SK-N-SH (cell line): Measurements from ENCODE around the gene NEURL2. TPM values are rescaled to one million over a fixed set of nuclear protein-coding genes. Genes with fewer than 3 reads are reported as not detected.

ENCODE experiments used
- CTCF ChIA-PET: fragments of 300-600, 350-600 bp; formaldehyde crosslinking; extraction: SDS; loops from one replicate; lab custom pipeline; 2021; lab: Yijun Ruan, JAX
- POLR2A ChIA-PET: fragments of 350-600 bp; sonication (Branson Sonifier 250); formaldehyde crosslinking; extraction: SDS; loops from one replicate; lab custom pipeline; 2020; ENCODE audit warnings: antibody characterized with exemption, inconsistent platforms; lab: Yijun Ruan, JAX
- DNase-seq: peaks from one replicate; pipeline ENCODE4 v3.0.0; 2012
- H2AFZ ChIP-seq: fragments of 200-600 bp; sonication (generic); 2 replicates; pipeline ENCODE4 v1.8.1; 2016; ENCODE audit warnings: antibody characterized with exemption, mild to moderate bottlenecking, low read depth
- H3F3A ChIP-seq: fragments of 200-600 bp; sonication (generic); replicated peaks from 2 replicates; pipeline ENCODE3; 2016; ENCODE audit warnings: antibody characterized with exemption, mild to moderate bottlenecking; ENCODE audit not compliant: insufficient read depth
- H3K27ac ChIP-seq, 2 experiments: fragments of 200-500 bp in 1 of 2; fragments of 200-600 bp in 1 of 2; sonication (Bioruptor generic) in 1 of 2; sonication (generic), shearing (Covaris generic) in 1 of 2; 2 replicates each; pipeline versions ENCODE4 v1.5.1 to v1.6.1; 2014 to 2016; ENCODE audit warnings: low read depth in 2 of 2, inconsistent platforms in 1 of 2, low read length in 1 of 2, mild to moderate bottlenecking in 1 of 2, mixed read lengths in 1 of 2
- H3K27me3 ChIP-seq: fragments of 200-600 bp; sonication (generic), shearing (Covaris generic); 2 replicates; pipeline ENCODE4 v1.6.1; 2016; ENCODE audit warnings: mixed run types; ENCODE audit not compliant: insufficient read depth
- H3K36me3 ChIP-seq, 2 experiments: fragments of 200-500 bp in 1 of 2; fragments of 200-600 bp in 1 of 2; sonication (Bioruptor generic) in 1 of 2; sonication (generic) in 1 of 2; replicated peaks in 1 of 2; 2 replicates each; pipeline versions ENCODE3 to v1.5.1; 2014 to 2016; ENCODE audit warnings: low read length in 1 of 2, mild to moderate bottlenecking in 1 of 2; ENCODE audit not compliant: insufficient read depth in 2 of 2, control insufficient read depth in 1 of 2
- H3K4me1 ChIP-seq, 2 experiments: fragments of 200-500 bp in 1 of 2; fragments of 200-600 bp in 1 of 2; sonication (Bioruptor generic) in 1 of 2; sonication (generic), shearing (Covaris generic) in 1 of 2; 2 replicates each; pipeline versions ENCODE4 v1.5.1 to v1.6.1; 2014 to 2016; ENCODE audit warnings: low read depth in 1 of 2, low read length in 1 of 2, mixed run types in 1 of 2; ENCODE audit not compliant: insufficient read depth in 2 of 2, control insufficient read depth in 1 of 2
- H3K4me2 ChIP-seq: fragments of 200-600 bp; sonication (generic), shearing (Covaris generic); 2 replicates; pipeline ENCODE4 v1.6.1; 2017; ENCODE audit warnings: mixed run types
- H3K4me3 ChIP-seq, 2 experiments: fragments of 200-500 bp in 1 of 2; fragments of 200-600 bp in 1 of 2; sonication (Bioruptor generic) in 1 of 2; sonication (generic), shearing (Covaris generic) in 1 of 2; 2 replicates each; pipeline versions ENCODE4 v1.5.1 to v1.8.1; 2014 to 2016; ENCODE audit warnings: low read depth in 2 of 2, inconsistent platforms in 1 of 2, low read length in 1 of 2, mild to moderate bottlenecking in 1 of 2, mixed read lengths in 1 of 2, moderate library complexity in 1 of 2
- H3K79me2 ChIP-seq: fragments of 200-600 bp; sonication (generic); 2 replicates; pipeline ENCODE4 v1.8.1; 2017; ENCODE audit warnings: mild to moderate bottlenecking; ENCODE audit not compliant: insufficient read depth
- H3K9ac ChIP-seq: fragments of 200-600 bp; sonication (generic); 2 replicates; pipeline ENCODE4 v1.6.1; 2017; ENCODE audit warnings: mixed run types
- H3K9me2 ChIP-seq: fragments of 200-600 bp; sonication (generic); 2 replicates; pipeline ENCODE4 v1.6.1; 2017; ENCODE audit warnings: mixed run types
- H3K9me3 ChIP-seq: fragments of 200-600 bp; sonication (generic); 2 replicates; pipeline ENCODE4 v1.6.1; 2017; ENCODE audit warnings: mixed run types, mild to moderate bottlenecking, moderate library complexity
- H4K20me1 ChIP-seq: fragments of 200-600 bp; sonication (generic); 2 replicates; pipeline ENCODE4 v1.6.1; 2017; ENCODE audit warnings: mild to moderate bottlenecking, mixed run types; ENCODE audit not compliant: insufficient read depth
- CHD2 ChIP-seq: fragments of 150-350 bp; IDR thresholded peaks from 2 replicates; pipeline ENCODE4 v1.6.1; 2018; ENCODE audit warnings: low read length; ENCODE audit not compliant: partially characterized antibody
- ELF1 ChIP-seq: IDR thresholded peaks from 2 replicates; pipeline ENCODE4 v1.4.0; 2012
- EP300 ChIP-seq, 2 experiments: IDR thresholded peaks; 2 replicates each; pipeline versions ENCODE4 v1.4.0 to v1.6.1; 2012; ENCODE audit warnings: borderline replicate concordance in 1 of 2, low read depth in 1 of 2, low read length in 1 of 2
- EZH2phosphoT487 ChIP-seq: fragments of 200-600 bp; sonication (generic); IDR thresholded peaks from 2 replicates; pipeline ENCODE4 v1.6.1; 2017; ENCODE audit warnings: low read depth, mixed run types, mild to moderate bottlenecking, antibody characterized with exemption, moderate library complexity, borderline replicate concordance
- FOSL2 ChIP-seq: IDR thresholded peaks from 2 replicates; pipeline ENCODE4 v1.4.0; 2012; ENCODE audit warnings: low read depth, mild to moderate bottlenecking, moderate library complexity, borderline replicate concordance
- FOXJ3 ChIP-seq: sonication (generic); formaldehyde crosslinking; IDR thresholded peaks from 2 replicates; pipeline ENCODE4 v1.5.1; 2020; ENCODE audit warnings: mild to moderate bottlenecking, missing genetic modification reagents
- GABPA ChIP-seq: IDR thresholded peaks from 2 replicates; pipeline ENCODE4 v1.4.0; 2012; ENCODE audit warnings: low read depth, mild to moderate bottlenecking
- GATA2 ChIP-seq: sonication (generic); formaldehyde crosslinking; IDR thresholded peaks from 2 replicates; pipeline ENCODE4 v1.5.0; 2020; ENCODE audit warnings: mild to moderate bottlenecking, missing genetic modification reagents
- NFIC ChIP-seq: IDR thresholded peaks from 2 replicates; pipeline ENCODE4 v1.4.0; 2012; ENCODE audit warnings: borderline replicate concordance
- NRF1 ChIP-seq: IDR thresholded peaks from 2 replicates; pipeline ENCODE4 v1.6.1; 2012; ENCODE audit warnings: low read depth, mild to moderate bottlenecking, low read length
- POLR2AphosphoS5 ChIP-seq: IDR thresholded peaks from 2 replicates; pipeline ENCODE4 v1.6.1; 2012; ENCODE audit warnings: low read depth, low read length
- RFX5 ChIP-seq: IDR thresholded peaks from 2 replicates; pipeline ENCODE4 v1.6.1; 2012; ENCODE audit warnings: mild to moderate bottlenecking, improper control_type of control experiment, low read length
- RXRA ChIP-seq: IDR thresholded peaks from 2 replicates; pipeline ENCODE4 v1.4.0; 2012; ENCODE audit warnings: low read depth, mild to moderate bottlenecking, borderline replicate concordance
- SIN3A ChIP-seq: IDR thresholded peaks from 2 replicates; pipeline ENCODE4 v1.6.1; 2012; ENCODE audit warnings: low read depth, mild to moderate bottlenecking, low read length, moderate library complexity, borderline replicate concordance
- TAF1 ChIP-seq: IDR thresholded peaks from 2 replicates; pipeline ENCODE4 v1.6.1; 2012; ENCODE audit warnings: low read depth, mild to moderate bottlenecking, low read length, moderate library complexity, borderline replicate concordance
- TCF12 ChIP-seq: IDR thresholded peaks from 2 replicates; pipeline ENCODE4 v1.4.0; 2012
- TEAD4 ChIP-seq: IDR thresholded peaks from 2 replicates; pipeline ENCODE4 v1.4.0; 2012; ENCODE audit warnings: mild to moderate bottlenecking, borderline replicate concordance; ENCODE audit not compliant: insufficient read depth
- WGBS: methylation state at CpG from one replicate; pipeline ENCODE4 v1.1.6; 2017; ENCODE audit warnings: low lambda C conversion rate; 5-methylcytosine and 5-hydroxymethylcytosine counted together
- polyA plus RNA-seq, 3 experiments: library from polyadenylated mRNA; depleted of rRNA; stranded (reverse); fragments of >200 nt; gene quantifications; 2 replicates each; pipeline ENCODE4 v1.2.3, GENCODE V29; 2012
- TF ChIP-seq, protein P1 (sequence below): fragments of 150-350 bp; IDR thresholded peaks from 2 replicates; pipeline ENCODE4 v1.6.1; 2016; ENCODE audit warnings: mild to moderate bottlenecking, low read depth, low read length
- TF ChIP-seq, protein P2 (sequence below): fragments of 200-600 bp; sonication (generic); IDR thresholded peaks from 2 replicates; pipeline ENCODE4 v1.6.1; 2017; ENCODE audit warnings: antibody characterized with exemption, mild to moderate bottlenecking, moderate library complexity
- TF ChIP-seq, protein P3 (sequence below): IDR thresholded peaks from 2 replicates; pipeline ENCODE4 v1.4.0; 2012; ENCODE audit warnings: low read depth
- TF ChIP-seq, protein P4 (sequence below): IDR thresholded peaks from 2 replicates; pipeline ENCODE4 v1.4.0; 2012; ENCODE audit warnings: low read depth, borderline replicate concordance

The NEURL2 gene
- polyA plus RNA-seq, 1 of the 3 experiments (the other 2 are of a cell fraction), result 3.5 TPM

DNA sequence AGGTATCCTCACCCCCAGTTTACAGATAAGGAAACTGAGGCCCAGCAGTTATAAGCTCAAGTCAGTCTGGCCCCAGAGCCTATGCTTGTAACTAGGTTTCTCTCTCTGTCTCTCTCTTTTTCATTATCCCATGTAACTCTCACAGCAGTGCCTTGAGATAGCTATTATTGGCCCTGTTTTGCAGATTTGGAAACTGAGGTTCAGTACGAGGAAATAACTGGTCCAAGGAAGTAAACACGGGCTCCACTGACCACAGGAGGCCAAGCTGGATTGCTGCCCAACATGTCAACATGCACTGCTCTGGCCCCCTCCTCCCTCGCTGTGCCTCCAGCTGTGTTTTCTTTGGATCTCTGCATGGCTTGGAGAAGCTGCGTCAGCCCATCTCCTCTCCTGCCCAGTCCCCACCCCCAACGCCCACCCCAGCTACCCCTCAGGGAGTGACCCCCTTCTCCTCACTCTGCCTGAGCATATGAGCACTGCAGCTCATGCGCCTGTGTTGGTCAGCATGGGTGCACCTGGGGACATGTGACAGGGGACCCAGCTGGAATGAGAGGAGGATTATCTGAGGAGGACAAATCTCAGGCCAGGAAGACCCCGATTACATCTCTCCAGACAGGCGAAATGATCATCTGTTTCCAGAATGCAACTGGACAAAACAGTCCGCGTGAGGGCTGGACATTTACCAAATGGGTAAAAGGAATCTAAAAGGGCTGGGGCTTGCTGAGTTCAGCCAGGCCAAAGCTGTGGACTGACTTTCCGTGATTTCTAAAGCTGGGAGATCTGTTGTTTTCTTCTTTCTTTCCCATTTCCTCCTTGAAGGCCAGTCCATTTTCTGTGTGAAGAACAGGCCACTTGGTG is 28.8 kb upstream of the NEURL2 start:
- Histone ChIP-seq H3K27me3 (no peaks in the 10 kb centered on the region), H4K20me1 (no peaks in the 10 kb centered on the region), H3K9me2 (no peaks in the 10 kb centered on the region), H3K4me1 (peaks cover 0 to 12% of the 10 kb centered on the region in 2 experiments; a peak in 1 of 4 replicates), H3K9me3 (no peaks in the 10 kb centered on the region), H3K4me2 (peak overlapping the region; percentile 58), H3K4me3 (no peak overlapping the region), H3K79me2 (no peaks in the 10 kb centered on the region), H3F3A (peaks cover 5% of the 10 kb centered on the region)
- ChIA-PET CTCF (interaction anchor here (0.6 to 2.6 kb wide), 7 partner anchors 8 to 50 kb away, joined by 3 to 10 read pairs (median 5); partner anchors contain the start of genes CTSA and NEURL2), POLR2A (interaction anchor here (0.9 to 3.3 kb wide), 7 partner anchors 8 to 29 kb away, joined by 3 to 34 read pairs (median 3); partner anchors contain the start of genes CTSA, NEURL2, PCIF1 and PLTP)
- TF ChIP-seq FOSL2 (no peak), NRF1 (no peak), GATA2 (CRISPR knock-in tag) (peak; percentile 70), CHD2 (no peak), FOXJ3 (no peak), ELF1 (no peak), RXRA (no peak), EP300 (IDR thresholded peaks at IDR 0.05; ENCODE audit: borderline replicate concordance in 1 of 2, low read depth in 1 of 2, low read length in 1 of 2) (peak in 1 of 2 experiments; percentile 27; a peak in 1 of 4 replicates), POLR2AphosphoS5 (no peak), TCF12 (0 out of 2 replicates have a peak, but pooled peaks have one; percentile 2), EZH2phosphoT487 (no peak), SIN3A (no peak), TEAD4 (no peak), GABPA (no peak), NFIC (0 out of 2 replicates have a peak, but pooled peaks have one; percentile 16), TAF1 (no peak), RFX5 (peak; percentile 83)
- TF ChIP-seq, protein P1, sequence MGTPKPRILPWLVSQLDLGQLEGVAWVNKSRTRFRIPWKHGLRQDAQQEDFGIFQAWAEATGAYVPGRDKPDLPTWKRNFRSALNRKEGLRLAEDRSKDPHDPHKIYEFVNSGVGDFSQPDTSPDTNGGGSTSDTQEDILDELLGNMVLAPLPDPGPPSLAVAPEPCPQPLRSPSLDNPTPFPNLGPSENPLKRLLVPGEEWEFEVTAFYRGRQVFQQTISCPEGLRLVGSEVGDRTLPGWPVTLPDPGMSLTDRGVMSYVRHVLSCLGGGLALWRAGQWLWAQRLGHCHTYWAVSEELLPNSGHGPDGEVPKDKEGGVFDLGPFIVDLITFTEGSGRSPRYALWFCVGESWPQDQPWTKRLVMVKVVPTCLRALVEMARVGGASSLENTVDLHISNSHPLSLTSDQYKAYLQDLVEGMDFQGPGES, result no peak
- TF ChIP-seq, protein P2, sequence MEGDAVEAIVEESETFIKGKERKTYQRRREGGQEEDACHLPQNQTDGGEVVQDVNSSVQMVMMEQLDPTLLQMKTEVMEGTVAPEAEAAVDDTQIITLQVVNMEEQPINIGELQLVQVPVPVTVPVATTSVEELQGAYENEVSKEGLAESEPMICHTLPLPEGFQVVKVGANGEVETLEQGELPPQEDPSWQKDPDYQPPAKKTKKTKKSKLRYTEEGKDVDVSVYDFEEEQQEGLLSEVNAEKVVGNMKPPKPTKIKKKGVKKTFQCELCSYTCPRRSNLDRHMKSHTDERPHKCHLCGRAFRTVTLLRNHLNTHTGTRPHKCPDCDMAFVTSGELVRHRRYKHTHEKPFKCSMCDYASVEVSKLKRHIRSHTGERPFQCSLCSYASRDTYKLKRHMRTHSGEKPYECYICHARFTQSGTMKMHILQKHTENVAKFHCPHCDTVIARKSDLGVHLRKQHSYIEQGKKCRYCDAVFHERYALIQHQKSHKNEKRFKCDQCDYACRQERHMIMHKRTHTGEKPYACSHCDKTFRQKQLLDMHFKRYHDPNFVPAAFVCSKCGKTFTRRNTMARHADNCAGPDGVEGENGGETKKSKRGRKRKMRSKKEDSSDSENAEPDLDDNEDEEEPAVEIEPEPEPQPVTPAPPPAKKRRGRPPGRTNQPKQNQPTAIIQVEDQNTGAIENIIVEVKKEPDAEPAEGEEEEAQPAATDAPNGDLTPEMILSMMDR, result no peak
- TF ChIP-seq, protein P3, sequence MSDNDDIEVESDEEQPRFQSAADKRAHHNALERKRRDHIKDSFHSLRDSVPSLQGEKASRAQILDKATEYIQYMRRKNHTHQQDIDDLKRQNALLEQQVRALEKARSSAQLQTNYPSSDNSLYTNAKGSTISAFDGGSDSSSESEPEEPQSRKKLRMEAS, result no peak
- TF ChIP-seq, protein P4, sequence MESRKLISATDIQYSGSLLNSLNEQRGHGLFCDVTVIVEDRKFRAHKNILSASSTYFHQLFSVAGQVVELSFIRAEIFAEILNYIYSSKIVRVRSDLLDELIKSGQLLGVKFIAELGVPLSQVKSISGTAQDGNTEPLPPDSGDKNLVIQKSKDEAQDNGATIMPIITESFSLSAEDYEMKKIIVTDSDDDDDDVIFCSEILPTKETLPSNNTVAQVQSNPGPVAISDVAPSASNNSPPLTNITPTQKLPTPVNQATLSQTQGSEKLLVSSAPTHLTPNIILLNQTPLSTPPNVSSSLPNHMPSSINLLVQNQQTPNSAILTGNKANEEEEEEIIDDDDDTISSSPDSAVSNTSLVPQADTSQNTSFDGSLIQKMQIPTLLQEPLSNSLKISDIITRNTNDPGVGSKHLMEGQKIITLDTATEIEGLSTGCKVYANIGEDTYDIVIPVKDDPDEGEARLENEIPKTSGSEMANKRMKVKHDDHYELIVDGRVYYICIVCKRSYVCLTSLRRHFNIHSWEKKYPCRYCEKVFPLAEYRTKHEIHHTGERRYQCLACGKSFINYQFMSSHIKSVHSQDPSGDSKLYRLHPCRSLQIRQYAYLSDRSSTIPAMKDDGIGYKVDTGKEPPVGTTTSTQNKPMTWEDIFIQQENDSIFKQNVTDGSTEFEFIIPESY, result no peak
- TF ChIP-seq, all 33 proteins: peak for 5
- H3K27ac ChIP-seq, result peak overlapping the region; percentile 40 to 71; a peak in 3 of 4 replicates
- peak; percentile 65 for DNase-seq
- no peak overlapping the region for H3K9ac ChIP-seq
- H2AFZ ChIP-seq, result no peak overlapping the region
- no peaks in the 10 kb centered on the region for H3K36me3 ChIP-seq
- WGBS, result 33% methylated on average over 11 of the region's 11 CpGs
